Heart left ventricle (tissue), 16 donors: Measurements from ENCODE around the gene MMGT1. TPM values are rescaled to one million over a fixed set of nuclear protein-coding genes. Genes with fewer than 3 reads are reported as not detected.
A peak's percentile ranks its signal among the peaks of the same experiment; 100 is the strongest.

ENCODE experiments used
- ATAC-seq, 4 donors: fragments of 200-7000 bp; cut with Tn5 transposase; one replicate each; pipeline ENCODE4 v1.9.1; 2020 to 2022; ENCODE audit warnings: moderate library complexity in 4 of 4, mild to moderate bottlenecking in 3 of 4, moderate number of reproducible peaks in 1 of 4
- DNase-seq, 5 donors: peaks; one replicate each; pipeline ENCODE4 v3.0.0-alpha.2; 2020
- H3K27ac ChIP-seq, 12 donors: fragments of 200-600 bp; sonication (generic) in 4 of 12; one replicate each; pipeline versions ENCODE4 v1.5.0 to v1.8.0; 2016 to 2022; ENCODE audit warnings: mild to moderate bottlenecking in 2 of 12
- H3K27me3 ChIP-seq, 9 donors: fragments of 200-600 bp; sonication (generic) in 2 of 9; one replicate each; pipeline versions ENCODE4 v1.5.1 to v1.8.0; 2016 to 2022; ENCODE audit warnings: mild to moderate bottlenecking in 3 of 9
- H3K36me3 ChIP-seq, 9 donors: fragments of 200-600 bp; sonication (generic) in 2 of 9; one replicate each; pipeline versions ENCODE4 v1.5.0 to v1.8.0; 2018 to 2022; ENCODE audit warnings: mild to moderate bottlenecking in 2 of 9
- H3K4me1 ChIP-seq, 12 donors: fragments of 200-600 bp; sonication (generic) in 4 of 12; one replicate each; pipeline versions ENCODE4 v1.5.0 to v1.8.0; 2016 to 2022; ENCODE audit warnings: mild to moderate bottlenecking in 3 of 12
- H3K4me3 ChIP-seq, 12 donors: fragments of 200-600 bp; sonication (generic) in 4 of 12; one replicate each; pipeline versions ENCODE4 v1.5.0 to v1.8.0; 2017 to 2022; ENCODE audit warnings: mild to moderate bottlenecking in 9 of 12, moderate library complexity in 4 of 12
- H3K9me3 ChIP-seq, 12 donors: fragments of 200-600 bp; sonication (generic) in 4 of 12; one replicate each; pipeline versions ENCODE4 v1.5.0 to v1.8.0; 2016 to 2022; ENCODE audit warnings: mild to moderate bottlenecking in 1 of 12
- CTCF ChIP-seq, 12 donors: fragments of 200-600 bp; sonication (generic) in 4 of 12; IDR thresholded peaks; one replicate each; pipeline versions ENCODE4 v1.5.0 to v1.8.0; 2018 to 2022; ENCODE audit warnings: antibody characterized with exemption in 12 of 12, mild to moderate bottlenecking in 5 of 12
- POLR2A ChIP-seq, 2 donors: fragments of 450-650 bp; IDR thresholded peaks; one replicate each; pipeline ENCODE4 v1.6.1; 2017; ENCODE audit warnings: antibody characterized with exemption in 2 of 2, mild to moderate bottlenecking in 2 of 2, moderate library complexity in 2 of 2
- WGBS, 4 donors: extraction: QIAGEN DNeasy Blood & Tissue Kit in 2 of 4; methylation state at CpG; one replicate each; pipeline versions ENCODE4 v1.1.5 to v1.1.7; 2013 to 2018; 5-methylcytosine and 5-hydroxymethylcytosine counted together
- intact Hi-C, 10 donors: fragments of 100-400 bp; cut with DNase I; formaldehyde crosslinking; loops; one replicate each; pipeline versions ENCODE4 v1.11.1 to v1.14.2; 2022
- polyA plus RNA-seq, 2 donors: library from polyadenylated mRNA; stranded (reverse); fragments of 200-250 nt; gene quantifications; one replicate each; pipeline ENCODE4 v1.2.3, GENCODE V29; 2013
- total RNA-seq, 9 donors: library from RNA; depleted of rRNA in 2 of 9; stranded (reverse); fragments of >200 nt in 2 of 9; fragmentation: NEBNext Ultra II Directional in 3 of 9; extraction: Animal tissue kit (Norgen Biotek cat#: 25700) in 3 of 9; gene quantifications; one replicate each; pipeline versions ENCODE4 v1.1.0 to v1.2.4, GENCODE V29; 2016 to 2023
- donor health status: ischemic (EF 13 %, LVEDD 7.1; RV severe dilation, severe dysfunction).
- donor health status: healthy with polysubstance abuse.
- donor health status: DM: no; HTN: yes; CAD: no.
- donor health status: DM: no; HTN: no; CAD: no.
- donor health status: ischemic (EF 25% LVEDD 6.9; RV normal size, moderate dysfunction).
- donor health status: ischemic (EF 25% LVEDD 5.7; RV mildly dilated, moderate dysfunction).
- donor health status: healthy.
- donor health status: DM: yes; HTN: yes; CAD: no.
- donor health status: ischemic (EF 35%, LVEDD 5.7; RV mildly dilated, moderate dysfunction).
- donor health status: nonischemic (EF 11% LVEDD 7.7; RV severe dilation, severe dysfunction).
- donor health status: DM: yes; HTN: yes; CAD: no.
- donor health status: PGD.
- donor health status: ischemic (EF 29% LVEDD 5.4; RV normal size, mild dysfunction).
- donor health status: nonischemic (EF 23%, LVEDD 6.1; RV moderate dilation, normal function).

Gene MMGT1
- total and polyA plus RNA-seq, 11 donors, result 1.6 to 34.4 (median 26.5) TPM

DNA sequence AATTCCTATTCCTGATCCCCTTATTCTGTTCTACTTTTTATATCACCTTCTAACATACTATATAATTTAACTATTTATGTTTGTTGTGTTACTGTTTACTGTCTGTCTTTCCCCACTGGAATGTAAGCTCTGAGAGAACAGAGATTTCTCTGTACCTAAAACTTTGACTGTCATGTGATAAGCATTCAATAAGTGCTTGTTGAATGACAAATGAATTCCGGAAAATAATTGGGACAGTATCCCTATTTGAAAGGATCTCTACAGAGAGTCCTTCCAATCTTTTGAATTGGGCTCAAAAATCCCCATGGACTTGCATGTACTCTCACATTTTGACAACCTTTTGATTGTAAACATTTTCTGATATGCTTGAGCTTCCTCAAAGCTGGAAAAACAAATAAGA, 1.6 kb upstream of the MMGT1 start:
- DNase-seq (no peak), ATAC-seq (no peak)
- H3K4me3 ChIP-seq, result no peak overlapping the region
- TF ChIP-seq POLR2A (IDR thresholded peaks at IDR 0.05) (no peak), CTCF (IDR thresholded peaks at IDR 0.05) (no peak)
- H3K27ac ChIP-seq, result no peak overlapping the region
- intact Hi-C loops, result no loop called here
- H3K4me1 ChIP-seq, result peaks cover 0 to 19% (median 8%) of the 10 kb centered on the region in 12 donors
- no peaks in the 10 kb centered on the region for H3K27me3 ChIP-seq
- H3K9me3 ChIP-seq, result no peaks in the 10 kb centered on the region
- peaks cover 0 to 1% (median 0%) of the 10 kb centered on the region in 9 donors for H3K36me3 ChIP-seq
- WGBS, 4 donors, result 79 to 90% (median 84%) methylated on average over 1 of the region's 1 CpG

- Histone ChIP-seq H3K9me3 (no peaks in the 10 kb centered on the region), H3K36me3 (peaks cover 0 to 5% (median 0%) of the 10 kb centered on the region in 9 donors), H3K27me3 (no peaks in the 10 kb centered on the region), H3K4me3 (peak overlapping the region in 11 of 12 donors; percentile 18 to 93 (median 44)), H3K27ac (peak overlapping the region in 8 of 12 donors; percentile 3 to 50 (median 40)), H3K4me1 (peaks cover 0 to 19% (median 8%) of the 10 kb centered on the region in 12 donors)
- intact Hi-C loops, result no loop called here
- peak; percentile 72 to 85 (median 83) for DNase-seq
- no peak for TF ChIP-seq CTCF (IDR thresholded peaks at IDR 0.05)
- no peak for TF ChIP-seq POLR2A (IDR thresholded peaks at IDR 0.05)
- ATAC-seq, result peak; percentile 63 to 79 (median 71)
- 3 to 49% (median 16%) methylated on average over 16 to 24 of the region's 32 CpGs for WGBS, 4 donors
These were observed 580 bp upstream of the MMGT1 start for GRCh38 chrX:135974279-135974856.

GRCh38 chrX:135973025-135973547, 702 bp downstream of the MMGT1 start:
- intact Hi-C loops, result no loop called here
- H3K4me1 ChIP-seq, result peaks cover 0 to 19% (median 8%) of the 10 kb centered on the region in 12 donors
- H3K27ac ChIP-seq, result peak overlapping the region; percentile 68 to 96 (median 91)
- 0 to 35% (median 17%) methylated on average over 10 of the region's 10 CpGs for WGBS, 4 donors
- ATAC-seq, result peak; percentile 10 to 53 (median 40)
- H3K27me3 ChIP-seq, result no peaks in the 10 kb centered on the region
- no peak for DNase-seq
- H3K9me3 ChIP-seq, result no peaks in the 10 kb centered on the region
- peaks cover 0 to 5% (median 0%) of the 10 kb centered on the region in 9 donors for H3K36me3 ChIP-seq
- peak overlapping the region; percentile 30 to 93 (median 78) for H3K4me3 ChIP-seq
- TF ChIP-seq POLR2A (IDR thresholded peaks at IDR 0.05), result no peak
- peak in 1 of 12 donors; percentile 2 for TF ChIP-seq CTCF (IDR thresholded peaks at IDR 0.05)

DNA sequence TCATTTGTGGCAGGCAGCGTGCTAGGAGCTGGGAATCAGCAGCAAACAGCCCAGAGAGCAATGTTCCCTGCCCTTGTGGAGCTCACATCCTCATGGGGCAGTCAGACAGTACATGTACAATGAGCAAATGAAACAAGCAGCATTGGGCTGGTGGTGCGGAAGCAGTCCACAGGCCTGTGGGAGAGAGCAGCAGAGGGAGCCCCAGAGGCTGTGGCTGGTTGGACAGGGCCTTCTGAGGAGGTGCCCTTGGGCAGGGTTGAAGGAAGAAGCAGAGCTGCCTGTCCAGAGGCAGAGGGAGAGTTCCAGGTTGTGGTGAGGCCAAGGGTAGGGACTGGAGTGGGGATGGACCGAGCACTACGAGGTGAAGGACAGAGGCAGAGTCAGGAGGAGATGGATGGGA, 22.5 kb downstream of the MMGT1 start:
- Histone ChIP-seq H3K27me3 (peaks cover 0 to 2% (median 0%) of the 10 kb centered on the region in 9 donors), H3K27ac (no peak overlapping the region), H3K4me1 (no peaks in the 10 kb centered on the region), H3K4me3 (no peak overlapping the region), H3K9me3 (no peaks in the 10 kb centered on the region), H3K36me3 (no peaks in the 10 kb centered on the region)
- TF ChIP-seq POLR2A (IDR thresholded peaks at IDR 0.05) (no peak), CTCF (IDR thresholded peaks at IDR 0.05) (no peak)
- intact Hi-C loops, result no loop called here
- 68 to 92% (median 84%) methylated on average over 4 of the region's 4 CpGs for WGBS, 4 donors
- DNase-seq, result no peak
- ATAC-seq, result no peak
